CD14-positive monocyte (primary cell): ENCODE data around the gene NABP1. TPM values are rescaled to one million over a fixed set of nuclear protein-coding genes. Genes with fewer than 3 reads are reported as not detected.

ENCODE experiments used
- DNase-seq, 3 donors: peaks; one replicate each; pipeline ENCODE4 v3.0.0-alpha.2; 2011 to 2022
- H2AFZ ChIP-seq: 2 replicates; pipeline ENCODE4 v1.6.0; 2012; ENCODE audit warnings: mild to moderate bottlenecking, low read depth, low read length, inconsistent platforms; ENCODE audit not compliant: insufficient read depth, poor library complexity, severe bottlenecking
- H3K27ac ChIP-seq, 2 donors: 1 replicate in 1 of 2; 2 replicates in 1 of 2; pipeline ENCODE4 v1.5.1; 2012 to 2013; ENCODE audit warnings: low read length in 2 of 2, control low read depth in 1 of 2, inconsistent platforms in 1 of 2, low read depth in 1 of 2, mild to moderate bottlenecking in 1 of 2
- H3K27me3 ChIP-seq, 2 donors: one replicate each; pipeline versions ENCODE4 v1.6.0 to v1.6.1; 2011 to 2013; ENCODE audit warnings: low read length in 2 of 2; ENCODE audit not compliant: control insufficient read depth in 2 of 2, insufficient read depth in 2 of 2
- H3K36me3 ChIP-seq, 2 donors: replicated peaks in 1 of 2; 1 replicate in 1 of 2; 2 replicates in 1 of 2; pipeline versions ENCODE4 v1.5.1 to v1.6.1; 2012 to 2013; ENCODE audit warnings: low read length in 2 of 2, control low read depth in 1 of 2, inconsistent platforms in 1 of 2, mild to moderate bottlenecking in 1 of 2; ENCODE audit not compliant: insufficient read depth in 2 of 2, control insufficient read depth in 1 of 2
- H3K4me1 ChIP-seq, 2 donors: 1 replicate in 1 of 2; 2 replicates in 1 of 2; pipeline versions ENCODE4 v1.5.1 to v1.6.1; 2012 to 2013; ENCODE audit warnings: low read length in 2 of 2, control low read depth in 1 of 2, inconsistent platforms in 1 of 2, mild to moderate bottlenecking in 1 of 2, moderate library complexity in 1 of 2; ENCODE audit not compliant: insufficient read depth in 2 of 2, control insufficient read depth in 1 of 2
- H3K4me2 ChIP-seq: replicated peaks from 2 replicates; pipeline ENCODE3; 2012; ENCODE audit warnings: low read length, moderate library complexity, mild to moderate bottlenecking; ENCODE audit not compliant: poor library complexity, severe bottlenecking; ENCODE audit errors: extremely low read depth
- H3K4me3 ChIP-seq, 3 experiments: fragments of 200-600 bp in 1 of 3; sonication (generic) in 1 of 3; replicated peaks in 1 of 3; 1 replicate in 2 of 3; 2 replicates in 1 of 3; pipeline ENCODE4 v1.5.1; 2011 to 2013; ENCODE audit warnings: low read length in 3 of 3, mild to moderate bottlenecking in 3 of 3, control low read depth in 2 of 3, low read depth in 2 of 3, inconsistent platforms in 1 of 3, moderate library complexity in 1 of 3
- H3K79me2 ChIP-seq: 2 replicates; pipeline ENCODE4 v1.6.0; 2012; ENCODE audit warnings: mild to moderate bottlenecking, control low read depth, inconsistent platforms, low read length, moderate library complexity; ENCODE audit not compliant: insufficient read depth
- H3K9ac ChIP-seq: 2 replicates; pipeline ENCODE4 v1.6.0; 2017; ENCODE audit warnings: low read length, mild to moderate bottlenecking; ENCODE audit not compliant: insufficient read depth, poor library complexity, severe bottlenecking
- H3K9me3 ChIP-seq, 2 donors: replicated peaks in 1 of 2; 1 replicate in 1 of 2; 2 replicates in 1 of 2; pipeline versions ENCODE4 v1.5.1 to v1.6.1; 2012 to 2013; ENCODE audit warnings: low read length in 2 of 2, control low read depth in 1 of 2; ENCODE audit not compliant: control insufficient read depth in 1 of 2, insufficient read depth in 1 of 2
- H4K20me1 ChIP-seq: 2 replicates; pipeline ENCODE4 v1.6.0; 2012; ENCODE audit warnings: mild to moderate bottlenecking, low read length, control low read depth, moderate library complexity; ENCODE audit not compliant: insufficient read depth
- H3K27ac Mint-ChIP-seq, 7 donors: one replicate each; pipeline ENCODE4 v1.8.0; 2020; ENCODE audit warnings: mild to moderate bottlenecking in 7 of 7, mixed read lengths in 7 of 7, moderate library complexity in 6 of 7, inconsistent platforms in 2 of 7
- H3K27me3 Mint-ChIP-seq, 3 donors: one replicate each; pipeline ENCODE4 v1.8.0; 2021 to 2022; ENCODE audit warnings: low read depth in 3 of 3, mild to moderate bottlenecking in 3 of 3, mixed read lengths in 3 of 3, moderate library complexity in 3 of 3, inconsistent platforms in 1 of 3
- H3K36me3 Mint-ChIP-seq, 2 donors: one replicate each; pipeline ENCODE4 v1.8.0; 2020; ENCODE audit warnings: mixed read lengths in 2 of 2, inconsistent platforms in 1 of 2, mild to moderate bottlenecking in 1 of 2
- H3K4me1 Mint-ChIP-seq: one replicate; pipeline ENCODE4 v1.8.0; 2020; ENCODE audit warnings: mild to moderate bottlenecking, mixed read lengths
- H3K4me3 Mint-ChIP-seq, 2 donors: one replicate each; pipeline ENCODE4 v1.8.0; 2020; ENCODE audit warnings: mild to moderate bottlenecking in 2 of 2, mixed read lengths in 2 of 2, moderate library complexity in 1 of 2
- H3K9me3 Mint-ChIP-seq, 7 donors: one replicate each; pipeline ENCODE4 v1.8.0; 2020 to 2022; ENCODE audit warnings: mixed read lengths in 7 of 7, mild to moderate bottlenecking in 6 of 7, moderate library complexity in 6 of 7, inconsistent platforms in 2 of 7
- CTCF ChIP-seq: fragments of 200-600 bp; IDR thresholded peaks from one replicate; pipeline ENCODE4 v1.8.0; 2022; ENCODE audit warnings: antibody characterized with exemption, mild to moderate bottlenecking
- WGBS: methylation state at CpG from one replicate; pipeline ENCODE4 v1.1.5; 2013; ENCODE audit warnings: missing lambda C conversion rate; ENCODE audit not compliant: insufficient coverage; 5-methylcytosine and 5-hydroxymethylcytosine counted together
- intact Hi-C, 2 donors: fragments of 100-400 bp; cut with micrococcal nuclease; formaldehyde crosslinking; loops; one replicate each; pipeline versions ENCODE4 v1.15.0 to v1.15.1; 2023
- polyA plus RNA-seq, 3 donors: library from polyadenylated mRNA; depleted of rRNA in 1 of 3; unstranded in 2 of 3; stranded (reverse) in 1 of 3; fragments of 300-500 nt in 2 of 3; fragments of >200 nt in 1 of 3; fragmentation: Illumina TruSeq in 2 of 3; gene quantifications; 1 replicate in 2 of 3; 2 replicates in 1 of 3; pipeline ENCODE4 v1.2.3, GENCODE V29; 2012 to 2021

NABP1 gene
- polyA plus RNA-seq, 3 donors: 8.0 to 20.7 (median 13.3) TPM

GRCh38 chr2:191701029-191701428, 23.1 kb downstream of the NABP1 start:
- H3K27me3 ChIP-seq: no peaks in the 10 kb centered on the region
- H3K4me3 ChIP-seq: no peak overlapping the region
- no peak overlapping the region for H3K4me2 ChIP-seq
- peaks cover 0 to 2% (median 2%) of the 10 kb centered on the region in 3 donors for H3K27me3 Mint-ChIP-seq
- no peak for TF ChIP-seq CTCF
- no peaks in the 10 kb centered on the region for H3K9me3 ChIP-seq
- H3K36me3 Mint-ChIP-seq: peaks cover 0 to 1% of the 10 kb centered on the region in 2 donors
- H4K20me1 ChIP-seq: no peaks in the 10 kb centered on the region
- H3K27ac Mint-ChIP-seq: no peak overlapping the region
- no peaks in the 10 kb centered on the region for H3K79me2 ChIP-seq
- no peaks in the 10 kb centered on the region for H3K4me1 Mint-ChIP-seq
- WGBS: no CpG with 5 or more reads among the region's 1 CpG
- no peak overlapping the region for H3K4me3 Mint-ChIP-seq
- H3K27ac ChIP-seq: no peak overlapping the region
- no peaks in the 10 kb centered on the region for H3K36me3 ChIP-seq
- peaks cover 0 to 2% (median 0%) of the 10 kb centered on the region in 7 donors for H3K9me3 Mint-ChIP-seq
- H3K4me1 ChIP-seq: no peaks in the 10 kb centered on the region
- H2AFZ ChIP-seq: no peak overlapping the region
- no peak for DNase-seq
- H3K9ac ChIP-seq: no peak overlapping the region
- intact Hi-C loops: no loop called here

- H3K27ac ChIP-seq: no peak overlapping the region
- no peak overlapping the region for H2AFZ ChIP-seq
- DNase-seq: no peak
- no peaks in the 10 kb centered on the region for H3K36me3 ChIP-seq
- no peak overlapping the region for H3K9ac ChIP-seq
- Mint-ChIP-seq H3K27ac (no peak overlapping the region), H3K27me3 (peaks cover 2% of the 10 kb centered on the region in 3 donors), H3K4me3 (no peak overlapping the region), H3K36me3 (peaks cover 0 to 1% of the 10 kb centered on the region in 2 donors), H3K9me3 (peaks cover 0 to 2% (median 0%) of the 10 kb centered on the region in 7 donors), H3K4me1 (no peaks in the 10 kb centered on the region)
- no peaks in the 10 kb centered on the region for H3K4me1 ChIP-seq
- no peak overlapping the region for H3K4me3 ChIP-seq
- no peak overlapping the region for H3K4me2 ChIP-seq
- H4K20me1 ChIP-seq: no peaks in the 10 kb centered on the region
- 100% methylated on average over 1 of the region's 2 CpGs for WGBS
- H3K27me3 ChIP-seq: no peaks in the 10 kb centered on the region
- intact Hi-C loops: no loop called here
- no peak for TF ChIP-seq CTCF
- no peaks in the 10 kb centered on the region for H3K79me2 ChIP-seq
- H3K9me3 ChIP-seq: no peaks in the 10 kb centered on the region
Measured at GRCh38 chr2:191701696-191702095, 23.8 kb downstream of the NABP1 start.
